Nephron progenitor cell (in vitro differentiated cells): Measurements from ENCODE around the gene NR5A2.

Experiments used
- DNase-seq: peaks from one replicate; pipeline ENCODE4 v3.0.0; 2021
- H3K27ac Mint-ChIP-seq: 2 replicates; pipeline ENCODE4 v1.8.0; 2021; ENCODE audit warnings: mild to moderate bottlenecking, moderate library complexity, mixed read lengths
- H3K27me3 Mint-ChIP-seq: 2 replicates; pipeline ENCODE4 v1.8.0; 2021; ENCODE audit warnings: mild to moderate bottlenecking, low read depth, mixed read lengths; ENCODE audit not compliant: poor library complexity
- H3K36me3 Mint-ChIP-seq: 2 replicates; pipeline ENCODE4 v1.8.0; 2021; ENCODE audit warnings: low read depth, mixed read lengths
- H3K4me1 Mint-ChIP-seq: 2 replicates; pipeline ENCODE4 v1.8.0; 2021; ENCODE audit warnings: mixed read lengths
- H3K4me3 Mint-ChIP-seq: 2 replicates; pipeline ENCODE4 v1.8.0; 2021; ENCODE audit warnings: mild to moderate bottlenecking, moderate library complexity, mixed read lengths
- H3K9me3 Mint-ChIP-seq: 2 replicates; pipeline ENCODE4 v1.8.0; 2021; ENCODE audit warnings: mild to moderate bottlenecking, moderate library complexity, mixed read lengths
- CTCF ChIP-seq: fragments of 200-600 bp; sonication (generic); IDR thresholded peaks from 2 replicates; pipeline ENCODE4 v1.5.0; 2021; ENCODE audit warnings: antibody characterized with exemption

Gene NR5A2

GRCh38 chr1:200146100-200146499 is 118.6 kb downstream of the NR5A2 start:
- Mint-ChIP-seq H3K27ac (no peak overlapping the region), H3K4me3 (no peak overlapping the region), H3K9me3 (peaks cover 4% of the 10 kb centered on the region), H3K27me3 (peaks cover 3% of the 10 kb centered on the region), H3K36me3 (peaks cover 24% of the 10 kb centered on the region), H3K4me1 (peaks cover 20% of the 10 kb centered on the region)
- TF ChIP-seq CTCF, result no peak
- DNase-seq, result no peak

- no peak overlapping the region for H3K4me3 Mint-ChIP-seq
- no peak for TF ChIP-seq CTCF
Measured at GRCh38 chr1:200147094-200147493, 119.6 kb downstream of the NR5A2 start.

DNA sequence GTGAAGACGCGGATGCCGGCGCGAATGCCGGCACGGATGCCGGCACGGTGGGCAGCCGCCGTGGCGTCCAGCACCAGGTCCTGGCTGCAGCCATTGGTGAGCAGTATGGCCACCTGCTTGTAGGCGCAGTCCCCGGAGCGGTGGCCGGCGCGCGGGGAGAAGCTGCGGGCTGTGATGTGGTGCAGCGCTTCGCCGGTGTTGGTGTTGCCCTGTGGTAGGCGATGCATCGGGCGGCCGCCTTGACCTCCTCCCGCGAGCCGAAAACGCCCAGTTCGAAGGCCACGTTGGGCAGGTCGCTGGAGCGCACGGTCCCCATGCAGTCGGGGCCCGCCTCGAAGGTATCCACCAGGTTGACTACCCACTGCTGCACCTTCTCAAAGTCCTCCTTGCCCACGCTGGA is 120.2 kb downstream of the NR5A2 start:
- Mint-ChIP-seq H3K9me3 (no peaks in the 10 kb centered on the region), H3K4me3 (no peak overlapping the region), H3K4me1 (peaks cover 27% of the 10 kb centered on the region), H3K36me3 (peaks cover 15% of the 10 kb centered on the region), H3K27ac (no peak overlapping the region), H3K27me3 (peaks cover 3% of the 10 kb centered on the region)
- DNase-seq, result no peak
- no peak for TF ChIP-seq CTCF

More at GRCh38 chr1:200147094-200147493, 119.6 kb downstream of the NR5A2 start:
- no peaks in the 10 kb centered on the region for H3K9me3 Mint-ChIP-seq
- peaks cover 3% of the 10 kb centered on the region for H3K27me3 Mint-ChIP-seq
- H3K36me3 Mint-ChIP-seq, result peaks cover 15% of the 10 kb centered on the region
- no peak overlapping the region for H3K27ac Mint-ChIP-seq
- DNase-seq, result no peak
- H3K4me1 Mint-ChIP-seq, result peaks cover 28% of the 10 kb centered on the region

GRCh38 chr1:200150006-200150405 is 122.5 kb downstream of the NR5A2 start:
- TF ChIP-seq CTCF, result no peak
- H3K27ac Mint-ChIP-seq, result no peak overlapping the region
- no peak for DNase-seq
- H3K36me3 Mint-ChIP-seq, result peaks cover 15% of the 10 kb centered on the region
- H3K4me3 Mint-ChIP-seq, result no peak overlapping the region
- no peaks in the 10 kb centered on the region for H3K27me3 Mint-ChIP-seq
- H3K4me1 Mint-ChIP-seq, result peaks cover 37% of the 10 kb centered on the region
- H3K9me3 Mint-ChIP-seq, result no peaks in the 10 kb centered on the region

DNA sequence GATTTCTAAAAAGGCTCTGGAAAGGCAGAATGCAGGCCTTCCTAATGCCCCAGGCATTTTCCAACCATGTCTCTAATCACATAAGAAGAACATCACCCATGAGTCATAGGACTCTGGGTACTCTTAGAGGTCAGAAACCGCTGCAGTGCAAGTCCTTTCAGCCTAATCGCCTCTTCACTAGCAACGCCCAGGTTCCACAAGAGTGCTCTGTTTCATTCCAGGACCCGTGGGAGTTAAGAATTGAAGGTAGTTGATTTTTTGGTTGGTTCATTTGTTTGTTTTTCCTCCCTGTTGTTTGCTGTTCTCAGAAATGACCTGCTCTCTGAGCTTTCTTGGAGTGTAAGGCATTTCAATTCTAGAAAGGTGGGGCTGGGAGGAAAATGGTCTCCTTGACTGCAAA is 123.2 kb downstream of the NR5A2 start:
- H3K9me3 Mint-ChIP-seq, result no peaks in the 10 kb centered on the region
- no peak for TF ChIP-seq CTCF
- H3K4me1 Mint-ChIP-seq, result peaks cover 37% of the 10 kb centered on the region
- no peak overlapping the region for H3K4me3 Mint-ChIP-seq
- DNase-seq, result no peak
- peak overlapping the region; percentile 67 for H3K27ac Mint-ChIP-seq
- H3K36me3 Mint-ChIP-seq, result peaks cover 15% of the 10 kb centered on the region
- H3K27me3 Mint-ChIP-seq, result no peaks in the 10 kb centered on the region

- Mint-ChIP-seq H3K4me1 (peaks cover 37% of the 10 kb centered on the region), H3K9me3 (no peaks in the 10 kb centered on the region), H3K27ac (no peak overlapping the region), H3K27me3 (no peaks in the 10 kb centered on the region), H3K36me3 (peaks cover 8% of the 10 kb centered on the region), H3K4me3 (no peak overlapping the region)
- no peak for TF ChIP-seq CTCF
- no peak for DNase-seq
Measured at GRCh38 chr1:200152336-200152735, 124.8 kb downstream of the NR5A2 start.
